Common myeloid progenitor, CD34-positive (primary cell): ENCODE measurements around the gene FUT4.
"Not testable (repeated sequence)": the region's sequence is repeated elsewhere in the genome, so short reads cannot be mapped to it uniquely, and the experiment has no call there.

Source experiments
- CTCF ChIA-PET: fragments of 350-600 bp; sonication (Branson Sonifier 250); formaldehyde crosslinking; loops from one replicate; lab custom pipeline; 2021; ENCODE audit warnings: antibody characterized with exemption; lab: Charles Lee
- POLR2A ChIA-PET: fragments of 350-600 bp; sonication (Branson Sonifier 250); formaldehyde crosslinking; loops from one replicate; lab custom pipeline; 2021; ENCODE audit warnings: antibody characterized with exemption; lab: Charles Lee
- DNase-seq, 3 donors: peaks; one replicate each; pipeline versions ENCODE4 v3.0.0 to v3.0.0-alpha.2; 2013
- H3K27ac ChIP-seq, 2 experiments: 1 replicate in 1 of 2; 2 replicates in 1 of 2; pipeline ENCODE4 v1.7.0; 2013; ENCODE audit warnings: inconsistent platforms in 2 of 2, low read length in 2 of 2, mild to moderate bottlenecking in 2 of 2, low read depth in 1 of 2, moderate library complexity in 1 of 2; ENCODE audit not compliant: severe bottlenecking in 2 of 2, insufficient read depth in 1 of 2, poor library complexity in 1 of 2
- H3K27me3 ChIP-seq, 5 experiments: replicated peaks in 2 of 5; 1 replicate in 3 of 5; 2 replicates in 2 of 5; pipeline versions ENCODE4 v1.6.1 to v1.7.0; 2013; ENCODE audit warnings: low read length in 4 of 5, mild to moderate bottlenecking in 2 of 5, moderate library complexity in 2 of 5, inconsistent platforms in 1 of 5; ENCODE audit not compliant: insufficient read depth in 5 of 5, control insufficient read depth in 4 of 5
- H3K36me3 ChIP-seq, 4 experiments: 1 replicate in 2 of 4; 2 replicates in 2 of 4; pipeline versions ENCODE4 v1.6.1 to v1.7.0; 2013; ENCODE audit warnings: low read length in 3 of 4, control low read depth in 1 of 4, mild to moderate bottlenecking in 1 of 4; ENCODE audit not compliant: control insufficient read depth in 4 of 4, insufficient read depth in 4 of 4
- H3K4me1 ChIP-seq, 4 experiments: 1 replicate in 3 of 4; 2 replicates in 1 of 4; pipeline versions ENCODE4 v1.6.1 to v1.7.1; 2013; ENCODE audit warnings: low read length in 3 of 4, mild to moderate bottlenecking in 3 of 4, control low read depth in 1 of 4, inconsistent platforms in 1 of 4, moderate library complexity in 1 of 4; ENCODE audit not compliant: control insufficient read depth in 4 of 4, insufficient read depth in 4 of 4; ENCODE audit errors: control extremely low read depth in 1 of 4
- H3K4me3 ChIP-seq, 7 experiments: 1 replicate in 4 of 7; 2 replicates in 3 of 7; pipeline versions ENCODE4 v1.5.1 to v1.7.0; 2013; ENCODE audit warnings: mild to moderate bottlenecking in 7 of 7, low read length in 6 of 7, moderate library complexity in 6 of 7, inconsistent platforms in 2 of 7, low read depth in 2 of 7, control low read depth in 1 of 7; ENCODE audit not compliant: insufficient read depth in 4 of 7, control insufficient read depth in 1 of 7; ENCODE audit errors: extremely low read depth in 1 of 7
- H3K9me3 ChIP-seq, 5 experiments: 1 replicate in 4 of 5; 2 replicates in 1 of 5; pipeline versions ENCODE4 v1.6.1 to v1.7.1; 2013; ENCODE audit warnings: low read length in 4 of 5, mild to moderate bottlenecking in 2 of 5, inconsistent platforms in 1 of 5, low read depth in 1 of 5, moderate library complexity in 1 of 5; ENCODE audit not compliant: control insufficient read depth in 4 of 5, insufficient read depth in 2 of 5; ENCODE audit errors: control extremely low read depth in 1 of 5
- WGBS: methylation state at CpG from one replicate; pipeline ENCODE4 v1.1.5; 2013; ENCODE audit not compliant: insufficient coverage; 5-methylcytosine and 5-hydroxymethylcytosine counted together

Gene FUT4

GRCh38 chr11:94553938-94554337 lies 10.2 kb downstream of the FUT4 start:
- DNase-seq, result no peak
- Histone ChIP-seq H3K27ac (no peak overlapping the region), H3K36me3 (peaks cover 0 to 3% (median 1%) of the 10 kb centered on the region in 4 experiments), H3K27me3 (no peaks in the 10 kb centered on the region), H3K4me3 (no peak overlapping the region), H3K9me3 (no peaks in the 10 kb centered on the region), H3K4me1 (peaks cover 9 to 26% (median 15%) of the 10 kb centered on the region in 4 experiments)
- WGBS, result no CpG with 5 or more reads among the region's 1 CpG
- CTCF ChIA-PET, result interaction anchor here (1.8 to 2.4 kb wide), 2 partner anchors 11 to 42 kb away, joined by 3 to 10 read pairs; no protein-coding TSS in a partner anchor
- POLR2A ChIA-PET, result no interaction called here

GRCh38 chr11:94555752-94556329 lies 12.1 kb downstream of the FUT4 start:
- H3K9me3 ChIP-seq, POLR2A ChIA-PET, H3K27me3 ChIP-seq, DNase-seq, H3K36me3 ChIP-seq, H3K4me3 ChIP-seq, H3K27ac ChIP-seq: not testable (repeated sequence)
- WGBS, result 93% methylated on average over 6 of the region's 8 CpGs
- peaks cover under 1 to 16% (median 14%) of the 10 kb centered on the region in 4 experiments for H3K4me1 ChIP-seq
- CTCF ChIA-PET, result interaction anchor here (0.9 to 2.4 kb wide), 3 partner anchors 9 to 43 kb away, joined by 3 to 10 read pairs (median 5); no protein-coding TSS in a partner anchor

DNA sequence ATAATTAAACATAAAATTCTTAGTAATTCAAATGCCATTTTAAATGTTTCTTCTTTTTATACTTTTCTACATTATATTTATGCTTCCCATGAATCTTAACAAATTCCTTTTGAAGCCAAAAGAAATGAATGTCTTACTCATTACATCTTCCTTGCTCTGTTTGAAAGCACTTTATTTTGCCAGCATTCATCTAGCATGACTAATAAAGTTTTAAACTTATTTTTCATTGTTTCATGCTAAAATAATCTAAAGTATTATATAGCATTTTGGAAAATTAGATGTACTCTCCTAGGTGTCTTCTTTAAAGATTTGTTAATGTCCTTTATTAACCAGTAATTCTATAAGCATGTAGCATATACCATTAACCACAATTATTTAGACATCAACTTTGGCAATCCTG lies 13.7 kb downstream of the FUT4 start:
- Histone ChIP-seq H3K36me3 (no peaks in the 10 kb centered on the region), H3K4me3 (no peak overlapping the region), H3K4me1 (peaks cover 0 to 16% (median 13%) of the 10 kb centered on the region in 4 experiments), H3K27ac (no peak overlapping the region), H3K9me3 (no peaks in the 10 kb centered on the region), H3K27me3 (no peaks in the 10 kb centered on the region)
- CTCF ChIA-PET, result no interaction called here
- POLR2A ChIA-PET, result no interaction called here
- DNase-seq, result no peak

- no CpG with 5 or more reads among the region's 1 CpG for WGBS
- no peak overlapping the region for H3K27ac ChIP-seq
- CTCF ChIA-PET, result no interaction called here
Observed at GRCh38 chr11:94557992-94558391, 14.3 kb downstream of the FUT4 start.

DNA sequence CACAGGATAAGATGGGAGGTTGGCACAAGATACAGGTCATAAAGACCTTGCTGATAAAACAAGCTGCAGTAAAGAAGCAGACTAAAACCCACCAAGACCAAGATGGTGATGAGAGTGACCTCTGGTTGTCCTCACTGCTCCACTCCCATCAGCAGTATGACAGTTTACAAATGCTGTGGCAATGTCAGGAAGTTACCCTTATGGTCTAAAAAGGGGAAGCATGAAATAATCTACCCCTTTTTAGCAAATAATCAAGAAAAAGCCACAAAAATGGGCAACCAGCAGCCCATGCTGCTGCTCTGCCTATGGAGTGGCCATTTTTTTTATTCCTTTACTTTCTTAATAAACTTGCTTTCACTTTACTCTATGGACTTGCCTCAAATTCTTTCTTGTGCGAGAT lies 14.7 kb downstream of the FUT4 start:
- no peak overlapping the region for H3K27ac ChIP-seq
- WGBS, result no CpG with 5 or more reads among the region's 1 CpG

More at GRCh38 chr11:94557992-94558391, 14.3 kb downstream of the FUT4 start:
- no peak for DNase-seq
- POLR2A ChIA-PET, result no interaction called here
- Histone ChIP-seq H3K4me3 (no peak overlapping the region), H3K27me3 (no peaks in the 10 kb centered on the region), H3K9me3 (no peaks in the 10 kb centered on the region), H3K36me3 (no peaks in the 10 kb centered on the region), H3K4me1 (peaks cover 0 to 16% (median 13%) of the 10 kb centered on the region in 4 experiments)

DNA sequence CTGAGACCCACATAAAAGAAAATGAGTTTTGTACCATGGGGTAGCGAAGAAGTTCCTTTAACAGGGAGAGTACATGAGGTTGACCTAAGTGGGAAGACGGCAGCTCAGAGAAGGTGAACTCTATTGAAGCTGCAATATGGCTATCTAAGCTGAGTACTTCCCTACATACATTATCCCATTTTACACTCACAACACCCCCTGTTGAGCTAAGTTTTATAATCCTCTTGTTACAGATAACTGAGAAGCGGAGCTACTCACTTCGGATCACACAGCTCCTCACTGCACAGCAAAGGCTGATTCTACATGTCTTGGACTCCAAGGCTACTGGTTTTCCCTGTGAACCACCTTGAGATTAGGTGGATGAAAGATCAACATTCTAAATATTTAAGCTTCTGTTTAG lies 15.2 kb downstream of the FUT4 start:
- Histone ChIP-seq H3K36me3 (no peaks in the 10 kb centered on the region), H3K9me3 (no peaks in the 10 kb centered on the region), H3K27me3 (no peaks in the 10 kb centered on the region), H3K27ac (no peak overlapping the region), H3K4me1 (peaks cover 0 to 16% (median 13%) of the 10 kb centered on the region in 4 experiments), H3K4me3 (no peak overlapping the region)
- DNase-seq, result no peak
- POLR2A ChIA-PET, result interaction anchor here (0.5 kb wide), 1 partner anchor 378 kb away, joined by 3 read pairs; no protein-coding TSS in a partner anchor
- 100% methylated on average over 4 of the region's 4 CpGs for WGBS
- CTCF ChIA-PET, result interaction anchor here (0.7 to 1.3 kb wide), 4 partner anchors 13 to 47 kb away, joined by 3 to 4 read pairs (median 4); partner anchors contain the start of gene C11orf97

More for the DNA sequence above, 14.7 kb downstream of the FUT4 start:
- POLR2A ChIA-PET, result no interaction called here
- H3K4me1 ChIP-seq, result peaks cover 0 to 16% (median 13%) of the 10 kb centered on the region in 4 experiments
- H3K4me3 ChIP-seq, result no peak overlapping the region
- H3K36me3 ChIP-seq, result no peaks in the 10 kb centered on the region
- CTCF ChIA-PET, result interaction anchor here (1.2 to 1.3 kb wide), 2 partner anchors 38 kb away, joined by 4 read pairs; no protein-coding TSS in a partner anchor
- no peaks in the 10 kb centered on the region for H3K9me3 ChIP-seq
- DNase-seq, result peak in 2 of 3 donors; percentile 70 to 79
- H3K27me3 ChIP-seq, result no peaks in the 10 kb centered on the region

GRCh38 chr11:94559361-94559760 lies 15.6 kb downstream of the FUT4 start:
- CTCF ChIA-PET, result interaction anchor here (0.7 to 1.3 kb wide), 4 partner anchors 14 to 47 kb away, joined by 3 to 4 read pairs (median 4); partner anchors contain the start of gene C11orf97

More at GRCh38 chr11:94559361-94559760, 15.6 kb downstream of the FUT4 start:
- H3K27me3 ChIP-seq, result no peaks in the 10 kb centered on the region
- H3K27ac ChIP-seq, result no peak overlapping the region
- POLR2A ChIA-PET, result interaction anchor here (0.5 kb wide), 1 partner anchor 378 kb away, joined by 3 read pairs; no protein-coding TSS in a partner anchor
- DNase-seq, result no peak
- peaks cover 0 to 16% (median 13%) of the 10 kb centered on the region in 4 experiments for H3K4me1 ChIP-seq
- H3K36me3 ChIP-seq, result no peaks in the 10 kb centered on the region
- no CpG with 5 or more reads among the region's 2 CpGs for WGBS
- H3K4me3 ChIP-seq, result no peak overlapping the region
- H3K9me3 ChIP-seq, result no peaks in the 10 kb centered on the region
